CD4-positive, alpha-beta T cell treated with Interleukin-15 for 1 hour (primary cell): ENCODE measurements around the gene PCNA.
"Not testable (repeated sequence)": the region's sequence is repeated elsewhere in the genome, so short reads cannot be mapped to it uniquely, and the experiment has no call there.

Experiments
- DNase-seq: peaks from one replicate; pipeline ENCODE4 v3.0.0-alpha.2; 2020

Gene PCNA

DNA sequence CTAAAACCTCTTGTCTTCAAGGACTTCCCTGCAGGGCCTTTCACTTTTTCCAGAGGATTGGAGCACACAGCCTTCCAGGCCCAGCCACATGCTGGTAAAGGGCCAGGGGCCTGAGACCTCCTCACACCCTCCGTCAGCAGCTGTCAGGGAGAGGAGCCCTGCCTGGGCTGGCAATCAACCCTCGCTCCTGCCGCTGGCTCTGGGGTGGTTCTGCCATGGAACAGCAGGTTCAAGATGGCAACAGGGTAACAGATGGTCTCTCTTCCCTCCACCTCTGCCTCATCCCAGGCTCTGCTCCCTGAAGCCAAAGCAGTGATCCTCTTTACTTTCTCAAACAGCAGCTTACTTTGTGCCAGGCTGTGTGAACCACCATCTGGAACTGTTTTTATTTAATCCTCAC lies 23.8 kb downstream of the PCNA start:
- no peak for DNase-seq

DNA sequence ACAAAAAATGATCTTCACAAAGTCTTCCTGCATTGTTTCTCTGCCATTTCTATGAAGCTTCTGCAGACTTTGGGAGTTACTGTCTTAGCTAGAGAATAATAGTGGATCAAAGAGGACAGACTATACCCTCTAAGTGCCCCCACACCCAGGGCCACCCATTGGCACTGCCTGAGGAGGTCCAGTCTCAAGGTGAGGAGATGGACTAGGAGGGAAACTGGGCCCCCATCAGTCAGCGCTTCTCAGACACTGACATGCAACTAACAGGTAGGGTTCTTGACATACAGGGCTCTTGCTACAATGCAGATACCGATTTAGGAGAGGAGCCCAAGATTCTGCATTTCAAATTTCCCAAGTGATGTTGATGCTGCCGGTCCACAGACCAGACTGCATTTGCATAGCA lies 24.3 kb downstream of the PCNA start:
- no peak for DNase-seq

DNA sequence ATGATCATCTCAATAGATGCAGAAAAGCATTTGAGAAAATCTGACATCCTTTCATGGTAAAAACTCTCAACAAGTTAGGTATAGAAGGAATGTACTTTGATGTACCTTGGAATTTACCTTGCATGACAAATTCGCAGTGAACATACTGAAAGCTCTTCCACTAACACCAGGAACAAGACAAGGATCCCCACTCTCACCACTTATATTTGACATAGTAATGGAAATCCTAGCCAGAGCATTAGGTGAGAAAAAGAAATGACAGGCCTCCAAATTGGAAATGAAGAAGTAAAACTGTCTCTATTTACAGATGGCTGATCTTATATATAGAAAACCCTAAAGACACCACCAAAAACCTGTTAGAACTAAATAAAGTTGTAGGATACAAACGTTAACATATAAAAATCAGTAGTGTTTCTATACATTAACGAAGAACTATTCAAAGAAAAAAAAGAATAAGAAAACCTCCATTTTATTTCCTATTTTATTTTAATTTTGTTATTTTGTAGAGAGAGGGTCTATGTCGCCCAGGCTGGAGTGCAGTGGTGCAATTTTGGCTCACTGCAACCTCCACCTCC lies 26.9 kb downstream of the PCNA start:
- DNase-seq, result no peak

DNA sequence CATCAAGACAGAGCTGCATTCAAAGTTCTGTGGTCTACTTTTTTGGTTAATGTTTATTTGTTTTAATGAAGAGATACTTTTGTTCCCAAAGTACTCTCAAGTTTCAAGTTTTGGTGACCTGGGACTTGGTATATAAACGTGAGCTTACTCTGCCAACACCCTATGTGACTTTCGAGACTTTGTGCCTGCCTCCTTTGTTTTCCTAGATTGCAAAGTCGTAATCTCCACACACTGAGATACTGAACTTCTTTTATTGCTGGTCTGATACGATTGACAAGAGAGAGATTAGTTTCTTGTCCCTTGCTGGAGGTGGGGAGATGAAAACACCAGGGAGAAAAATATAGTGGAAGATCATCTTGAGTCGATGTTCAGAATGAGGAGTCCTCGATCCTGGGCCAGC lies 27.9 kb downstream of the PCNA start:
- DNase-seq, result no peak

DNA sequence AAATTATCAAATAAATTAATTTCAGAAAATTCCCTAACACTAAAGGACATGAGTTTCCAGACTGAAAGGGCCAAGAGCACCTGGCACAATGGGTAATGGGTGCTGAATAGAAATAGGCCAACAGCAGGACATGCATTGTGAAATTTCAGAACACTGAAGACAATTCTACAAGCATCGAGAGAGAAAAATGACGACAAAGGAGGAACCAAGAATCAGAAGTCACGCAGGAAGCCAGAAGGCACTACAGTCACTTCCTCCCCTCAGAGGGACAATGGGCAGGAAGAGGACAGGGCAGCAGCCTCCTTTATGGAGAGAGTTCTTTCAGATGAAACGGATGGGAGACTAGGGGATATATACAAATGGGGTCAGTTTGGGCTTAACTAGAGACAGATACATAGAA lies 29.6 kb downstream of the PCNA start:
- peak; percentile 39 for DNase-seq

DNA sequence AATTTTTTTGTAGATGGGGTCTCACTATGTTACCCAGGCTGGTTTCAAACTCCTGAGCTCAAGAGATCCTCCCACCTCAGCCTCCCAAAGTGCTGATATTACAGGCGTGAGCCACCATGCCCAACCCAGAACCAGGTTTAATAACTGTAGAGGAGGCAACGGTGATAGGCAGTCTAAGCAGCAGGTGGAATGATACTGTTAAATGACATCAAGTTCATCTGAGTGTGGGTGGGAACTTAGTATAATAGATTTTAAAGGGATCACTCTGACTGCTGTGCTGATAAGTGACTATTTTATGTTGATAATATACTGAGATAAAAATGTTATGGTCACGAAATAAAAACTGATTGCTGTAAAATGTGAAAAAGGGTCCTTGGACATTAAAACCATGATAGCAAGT lies 31.1 kb downstream of the PCNA start:
- no peak for DNase-seq

DNA sequence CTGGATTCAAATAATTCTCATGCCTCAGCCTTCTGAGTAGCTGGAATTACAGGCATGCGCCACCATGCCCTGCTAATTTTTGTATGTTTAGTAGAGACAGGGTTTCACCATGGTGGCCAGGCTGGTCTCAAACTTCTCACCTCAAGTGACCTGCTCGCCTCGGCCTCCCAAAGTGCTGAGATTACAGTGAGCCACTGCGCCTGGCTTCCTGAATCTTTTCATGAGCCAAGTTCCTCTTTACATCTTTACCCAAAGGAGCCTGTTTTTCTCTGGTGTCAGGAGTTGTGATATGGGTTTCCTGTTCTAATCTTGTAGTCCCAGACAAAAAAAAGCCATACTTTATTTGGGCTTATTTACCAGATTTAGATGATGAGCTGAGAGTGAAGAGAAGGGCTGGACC lies 34.4 kb downstream of the PCNA start:
- no peak for DNase-seq

DNA sequence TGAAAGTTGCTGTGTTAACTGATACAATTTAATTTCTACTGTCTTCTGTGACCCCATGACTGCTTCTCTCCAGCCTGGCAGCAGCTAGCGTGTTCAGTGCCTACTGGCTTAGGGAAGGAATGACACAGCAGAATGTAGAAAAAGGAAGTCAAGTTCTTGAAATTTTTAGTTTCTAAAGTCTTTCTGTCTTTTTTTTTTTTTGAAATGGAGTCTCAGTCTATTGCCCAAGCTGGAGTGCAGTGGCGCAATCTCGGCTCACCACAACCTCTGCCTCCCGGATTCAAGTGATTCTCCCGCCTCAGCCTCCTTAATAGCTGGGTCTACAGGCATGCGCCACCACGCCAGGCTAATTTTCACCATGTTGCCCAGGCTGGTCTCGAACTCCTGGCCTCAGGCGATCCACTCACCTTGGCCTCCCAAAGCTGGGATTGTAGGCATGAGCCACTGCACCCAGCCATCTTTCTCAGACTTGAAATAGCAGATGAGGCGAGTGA lies 39.3 kb downstream of the PCNA start:
- DNase-seq, result peak; percentile 60

DNA sequence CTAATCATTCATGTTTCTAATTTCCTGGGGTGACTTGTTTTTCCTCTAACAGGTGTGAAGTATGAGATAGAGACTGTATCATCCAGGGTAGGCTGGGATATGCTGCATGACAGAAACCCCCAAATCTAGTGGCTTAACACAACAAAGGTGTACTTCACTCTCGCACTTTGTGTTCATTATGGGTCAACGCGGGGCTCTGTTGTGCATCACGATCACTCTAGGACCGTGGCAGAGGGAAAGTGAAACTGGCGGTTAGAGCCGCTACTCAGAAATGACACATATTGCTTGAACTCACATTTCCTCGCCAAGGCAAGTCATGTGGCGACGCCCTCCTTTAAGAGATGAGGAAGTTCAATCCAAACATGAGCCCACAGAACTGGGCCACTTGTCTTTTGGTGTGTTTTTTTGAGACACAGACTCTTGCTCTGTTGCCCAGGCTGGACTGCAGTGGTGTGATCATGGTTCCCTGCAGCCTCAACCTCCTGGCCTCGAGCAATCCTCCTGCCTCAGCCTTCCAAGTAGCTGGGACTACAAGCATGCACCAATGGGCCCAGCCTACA lies 41.3 kb downstream of the PCNA start:
- peak; percentile 86 for DNase-seq

DNA sequence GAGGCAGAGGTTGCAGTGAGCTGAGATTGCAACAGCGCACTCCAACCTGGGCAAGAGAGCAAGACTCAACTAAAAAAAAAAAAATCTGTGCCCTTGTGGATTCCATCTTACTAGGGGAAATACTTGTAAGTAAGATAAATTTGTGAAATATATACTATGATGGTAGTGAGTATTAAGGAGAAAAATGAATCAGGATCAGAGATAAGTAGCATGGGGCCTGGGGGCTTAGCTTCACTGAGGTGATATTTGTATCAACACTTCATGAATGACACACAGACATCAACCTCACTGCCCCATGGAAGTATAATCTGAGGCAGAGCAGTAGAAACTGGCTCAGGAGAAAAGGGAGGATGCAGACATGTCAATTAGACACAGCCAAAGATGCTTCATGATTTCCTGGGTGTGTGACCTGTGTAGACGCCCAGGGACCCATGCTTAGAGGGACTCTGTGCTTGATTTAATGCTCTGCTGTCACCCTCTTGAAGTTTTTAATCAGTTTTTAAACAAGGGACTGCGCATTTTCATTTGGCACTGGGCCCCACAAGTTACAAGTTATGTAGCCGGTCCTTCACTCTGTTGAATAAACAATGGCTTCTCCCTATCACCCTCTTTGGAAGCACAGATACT lies 41.9 kb downstream of the PCNA start:
- DNase-seq, result no peak

DNA sequence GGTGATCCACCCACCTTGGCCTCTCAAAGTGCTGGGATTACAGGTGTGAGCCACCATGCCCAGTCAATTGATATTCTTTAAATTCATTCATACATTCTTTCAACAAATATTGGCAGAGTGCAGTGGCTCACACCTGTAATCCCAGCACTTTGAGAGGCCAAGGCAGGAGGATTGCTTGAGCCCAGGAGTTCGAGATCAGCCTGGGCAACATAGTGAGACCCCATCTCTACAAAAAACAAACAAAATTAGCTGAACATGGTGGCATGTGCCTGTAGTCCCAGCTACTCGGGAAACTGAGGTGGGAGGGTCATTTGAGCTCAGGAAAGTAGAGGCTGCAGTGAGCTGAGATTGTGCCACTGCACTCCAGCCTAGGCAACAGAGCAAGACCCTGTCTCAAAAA lies 42.8 kb downstream of the PCNA start:
- not testable (repeated sequence) for DNase-seq

DNA sequence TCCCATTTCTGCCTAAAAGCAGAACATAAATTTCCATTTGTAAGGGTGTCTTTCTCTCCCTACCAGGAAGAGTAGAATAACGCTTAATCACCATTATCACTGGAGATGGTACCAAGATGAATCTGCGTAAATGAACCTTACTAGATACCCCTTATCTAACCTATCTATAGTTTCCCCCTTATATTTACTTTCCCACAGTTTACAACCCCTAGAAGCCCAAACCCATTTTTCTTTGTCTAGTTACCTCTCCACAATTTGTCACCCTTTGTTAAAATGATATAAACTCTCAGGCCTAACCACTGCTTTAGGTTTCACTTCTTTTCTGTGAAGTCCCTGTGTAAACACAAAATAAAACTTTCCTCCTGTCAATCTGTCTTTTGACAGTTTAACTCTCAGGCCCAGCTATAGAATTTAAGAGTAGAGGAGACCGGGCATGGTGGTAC lies 45.5 kb downstream of the PCNA start:
- no peak for DNase-seq

DNA sequence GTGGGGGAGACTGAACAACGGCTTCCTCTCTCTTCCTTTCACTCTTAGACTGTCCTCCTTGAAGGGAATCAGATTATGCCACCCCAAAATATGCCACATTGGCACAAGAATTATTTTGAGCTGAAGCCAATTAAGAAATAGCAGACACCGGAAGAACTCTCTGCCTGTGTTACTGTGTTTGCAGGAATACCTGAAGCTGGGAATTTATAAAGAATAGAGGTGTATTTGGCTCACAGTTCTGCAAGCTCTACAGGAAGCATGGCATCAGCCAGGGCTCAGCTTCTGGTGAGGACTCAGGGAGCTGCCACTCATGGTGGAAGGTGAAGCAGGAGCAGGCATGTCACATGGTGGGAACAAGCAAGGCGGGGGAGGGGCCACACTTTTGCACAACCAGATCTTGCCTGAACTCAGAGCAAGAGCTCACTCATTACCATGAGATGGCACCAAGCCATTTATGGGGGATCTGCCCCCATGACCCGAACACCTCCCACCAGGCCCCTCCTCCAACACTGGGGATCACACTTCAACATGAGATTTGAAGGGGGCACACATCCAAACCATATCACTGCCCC lies 46.0 kb downstream of the PCNA start:
- DNase-seq, result no peak

DNA sequence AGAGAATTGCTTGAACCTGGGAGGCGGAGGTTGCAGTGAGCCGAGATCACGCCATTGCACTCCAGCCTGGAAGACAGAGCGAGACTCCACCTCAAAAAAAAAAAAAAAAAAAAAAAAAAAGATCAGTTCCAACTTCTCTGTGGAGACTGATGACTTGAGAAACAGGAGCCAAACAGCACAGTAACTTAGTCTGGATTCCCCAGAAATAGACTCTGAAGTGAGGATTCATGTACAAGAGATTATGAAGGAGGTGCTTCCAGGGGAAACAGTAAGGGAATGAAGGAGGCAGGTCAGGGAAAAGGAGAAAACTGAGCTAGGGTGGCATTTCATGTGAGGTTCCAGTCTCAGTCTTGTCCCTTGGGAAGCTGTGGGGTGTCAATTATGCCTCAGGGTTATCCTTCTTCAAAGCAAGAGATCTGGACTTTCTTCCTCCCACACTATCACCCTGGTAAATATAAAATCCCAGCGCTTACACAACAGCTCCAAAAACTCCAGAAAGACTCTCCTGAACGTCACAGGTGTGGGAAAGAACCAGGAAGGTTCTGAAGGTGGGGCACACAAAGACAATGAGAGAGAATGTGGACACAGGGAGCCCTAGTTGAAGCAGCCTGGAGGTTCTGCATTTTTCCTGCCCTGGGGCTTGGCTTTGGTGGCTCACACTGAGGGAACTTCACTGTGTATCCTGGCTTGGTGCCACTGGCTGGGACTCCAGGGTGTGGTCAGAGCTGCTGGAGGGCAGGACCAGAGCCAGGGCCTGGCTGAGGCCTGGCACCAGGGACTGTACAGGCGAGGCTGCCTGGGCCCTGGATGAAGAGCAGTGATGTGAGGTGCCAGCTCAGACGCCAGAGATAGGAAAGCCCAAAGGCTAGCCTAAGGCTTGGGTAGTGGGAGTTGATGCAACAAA lies 46.8 kb downstream of the PCNA start:
- peak; percentile 58 for DNase-seq

DNA sequence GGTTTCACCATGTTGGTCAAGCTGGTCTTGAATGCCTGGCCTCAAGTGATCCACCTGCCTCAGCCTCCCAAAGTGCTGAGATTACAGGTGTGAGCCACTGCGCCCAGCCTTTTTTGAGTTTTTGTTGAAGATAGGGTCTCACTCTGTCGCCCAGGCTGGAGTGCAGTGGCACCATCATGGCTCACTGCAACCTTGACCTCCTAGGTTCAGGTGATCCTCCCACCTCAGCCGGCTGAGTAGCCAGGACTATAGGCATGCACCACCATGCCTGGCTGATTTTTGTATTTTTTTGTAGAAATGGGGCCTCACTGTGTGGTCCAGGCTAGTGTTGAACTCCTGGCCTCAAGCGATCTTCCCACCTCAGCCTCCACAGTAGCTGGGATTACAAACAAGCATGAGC lies 47.8 kb downstream of the PCNA start:
- not testable (repeated sequence) for DNase-seq

DNA sequence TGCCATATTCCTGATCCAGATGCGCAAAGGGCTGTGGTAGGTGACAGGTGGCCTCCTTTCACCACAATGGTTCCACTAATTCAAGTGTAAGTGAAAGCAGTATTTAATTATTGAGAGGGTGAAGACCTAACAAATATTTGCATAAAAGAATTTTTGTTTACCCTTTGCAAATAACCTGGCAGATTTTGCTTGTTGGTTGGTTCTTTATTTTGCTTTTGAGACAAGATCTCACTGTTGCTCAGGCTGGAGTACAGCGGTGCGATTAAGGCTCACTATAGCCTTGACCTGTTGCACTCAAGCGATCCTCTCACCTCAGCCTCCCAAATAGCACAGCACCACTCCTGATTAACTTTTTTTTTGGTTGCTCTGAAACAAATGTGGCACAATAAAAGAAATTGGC lies 49.2 kb downstream of the PCNA start:
- no peak for DNase-seq

DNA sequence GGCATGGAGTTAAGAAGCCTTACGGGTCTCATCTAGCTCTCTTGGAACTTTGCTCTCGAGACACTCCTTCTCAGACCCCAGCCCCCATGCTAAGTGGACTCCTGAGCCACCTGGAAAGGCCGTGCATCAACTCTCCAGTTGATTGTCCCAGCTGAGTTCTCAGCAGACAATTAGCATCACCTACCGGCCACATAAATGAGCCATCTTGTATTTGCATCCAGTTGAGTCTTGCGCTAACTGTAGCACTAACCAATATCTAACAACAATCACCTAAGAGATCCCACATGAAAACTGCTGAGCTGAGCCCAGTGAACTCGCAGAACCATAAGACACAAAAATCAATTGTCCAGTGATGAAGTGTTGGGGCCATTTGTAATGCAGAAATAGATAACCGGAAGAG lies 49.7 kb downstream of the PCNA start:
- DNase-seq, result no peak

DNA sequence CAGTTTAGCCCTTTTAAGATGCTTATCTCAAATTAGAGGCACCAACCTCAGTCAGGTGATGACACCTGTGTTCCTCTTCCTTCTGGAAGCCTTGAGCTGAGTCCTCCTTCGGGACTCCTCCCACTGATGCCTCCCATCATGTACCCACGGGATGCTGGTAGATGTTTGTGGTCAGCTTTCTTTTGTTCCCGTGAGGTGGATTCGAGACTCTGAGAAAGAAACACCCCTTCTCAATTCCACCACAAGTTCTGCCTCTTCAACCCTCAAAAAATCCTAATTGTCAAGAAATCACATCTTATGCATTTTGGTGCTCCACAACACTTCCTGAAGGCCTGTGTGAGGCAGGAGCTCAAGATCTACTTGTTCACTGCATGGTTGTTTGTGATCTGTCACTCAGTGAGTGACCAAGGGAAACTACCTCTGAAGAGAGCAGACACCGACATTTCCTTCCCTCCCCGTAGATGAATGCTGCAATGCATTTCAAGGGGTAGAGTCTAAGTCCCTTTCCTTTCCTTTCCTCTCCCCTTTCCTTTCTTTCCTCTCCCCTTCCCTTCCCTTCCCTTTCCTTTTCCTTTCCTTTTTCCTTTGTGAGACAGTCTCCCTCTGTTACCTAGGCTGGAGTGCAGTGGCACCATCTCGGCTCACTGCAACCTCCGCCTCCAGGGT lies 50.5 kb downstream of the PCNA start:
- no peak for DNase-seq

DNA sequence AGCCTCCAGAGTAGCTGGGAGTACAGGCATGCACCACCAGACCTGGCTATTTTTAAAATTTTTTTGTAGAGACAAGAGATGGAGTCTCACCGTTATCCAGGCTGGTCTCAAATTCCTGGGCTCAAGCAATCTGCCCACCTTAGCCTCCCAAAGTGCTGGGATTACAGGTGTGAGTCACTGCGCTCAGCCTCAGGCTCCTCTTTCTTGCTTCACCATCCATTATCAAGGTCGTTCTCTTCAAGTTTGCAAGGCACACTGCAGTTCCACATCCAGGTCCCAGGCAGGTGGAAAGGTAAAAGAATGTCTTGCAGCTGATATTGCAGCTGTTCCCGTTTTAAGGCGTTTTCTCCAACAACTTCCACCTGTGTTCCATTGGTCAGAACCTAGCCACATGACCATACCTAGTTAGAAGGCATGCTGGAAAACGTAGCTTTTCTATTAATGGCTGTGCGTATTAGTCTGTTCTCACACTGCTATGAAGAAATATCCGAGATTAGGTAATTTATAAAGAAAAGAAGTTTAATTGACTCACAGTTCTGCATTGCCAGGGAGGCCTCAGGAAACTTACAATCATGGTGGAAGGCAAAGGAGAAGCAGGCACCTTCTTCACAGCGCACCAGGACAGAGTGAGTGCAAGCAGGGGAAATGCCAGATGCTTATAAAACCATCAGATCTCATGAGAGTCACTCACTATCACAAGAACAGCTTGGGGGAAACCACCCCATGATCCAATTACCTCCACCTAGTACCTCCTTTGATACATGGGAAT lies 51.7 kb downstream of the PCNA start:
- no peak for DNase-seq

DNA sequence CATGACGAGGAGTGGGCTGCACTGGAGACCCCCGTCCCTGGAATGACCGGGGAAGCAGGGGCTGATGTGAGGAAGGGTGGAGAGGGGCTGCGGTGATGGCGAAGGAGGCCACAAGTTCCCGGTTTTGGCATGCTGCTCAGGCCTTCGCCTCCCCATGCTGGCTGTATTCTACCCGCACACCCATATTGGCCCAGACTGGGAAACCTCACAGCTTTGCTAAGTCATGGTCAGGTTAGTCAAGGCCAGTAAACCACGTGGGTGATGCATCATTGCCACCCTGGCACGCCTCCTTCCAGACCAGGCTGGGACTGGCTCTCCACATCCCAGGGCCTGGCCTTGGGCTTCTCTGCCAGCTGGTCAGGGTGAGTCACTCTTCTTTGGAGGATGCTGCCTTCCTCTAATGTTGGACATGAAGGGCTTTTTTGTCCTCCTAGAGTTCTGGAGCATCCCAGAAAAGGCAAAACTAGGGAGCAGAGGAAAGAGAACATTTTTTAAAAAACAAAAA lies 53.8 kb downstream of the PCNA start:
- DNase-seq, result peak; percentile 85

DNA sequence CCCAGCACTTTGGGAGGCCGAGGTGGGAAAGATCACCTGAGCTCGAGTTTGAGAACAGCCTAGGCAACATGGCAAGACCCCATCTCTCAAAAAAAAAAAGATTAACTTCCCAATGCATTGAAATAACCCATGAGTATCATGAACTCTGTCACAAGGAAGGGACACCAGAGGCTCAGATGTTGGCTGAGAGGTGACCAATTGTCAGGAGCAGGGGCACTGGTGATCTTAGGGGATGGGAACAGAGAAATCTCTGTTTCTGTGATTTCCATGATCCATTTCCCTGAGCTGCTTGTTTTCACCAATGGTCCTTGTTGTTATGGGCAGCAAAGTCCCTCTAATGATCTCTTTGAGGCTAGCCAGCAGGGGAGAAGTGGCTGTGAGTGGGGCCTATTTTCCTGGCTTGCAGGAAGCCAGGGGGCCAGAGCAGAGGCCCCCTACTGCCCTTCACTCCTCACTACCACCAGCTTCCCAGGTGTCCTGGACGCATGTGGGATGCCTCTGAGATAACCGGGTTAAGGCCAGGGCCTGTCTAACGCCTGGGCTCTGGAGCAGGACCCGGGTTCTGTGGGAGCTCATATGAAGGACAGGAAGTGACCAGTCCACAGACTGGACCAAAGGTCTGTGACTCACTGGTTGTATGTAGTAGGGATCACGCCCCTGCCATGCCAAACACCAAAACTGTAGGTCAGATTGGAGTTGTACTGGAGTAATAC lies 54.4 kb downstream of the PCNA start:
- peak; percentile 53 for DNase-seq
